ENCODE results near the gene PFKFB2. TPM values are rescaled to one million over a fixed set of nuclear protein-coding genes. Genes with fewer than 3 reads are reported as not detected.

Gene PFKFB2
- total and polyA plus RNA-seq, 2 donors (not counting 3 experiments of a cell fraction or from before 2014, with no cell fraction given): 0.70 to 2.0 TPM

GRCh38 chr1:207021876-207022596, 31.0 kb upstream of the PFKFB2 start:
- no peak overlapping the region for H3K9ac ChIP-seq (replicated peaks; ENCODE audit: extremely low read depth, insufficient read depth, low read length)
- FAIRE-seq (no peak), DNase-seq (ENCODE audit: low read depth, low spot score) (no peak)
- no peak overlapping the region for H3K27ac ChIP-seq (ENCODE audit: insufficient read depth, low read depth, low read length)
- H3K9me3 ChIP-seq (replicated peaks; ENCODE audit: control insufficient read depth, insufficient read depth, low read length): no peaks in the 10 kb centered on the region
- no peaks in the 10 kb centered on the region for H3K36me3 ChIP-seq (ENCODE audit: control insufficient read depth in 2 of 2, extremely low read depth in 1 of 2, insufficient read depth in 2 of 2, low read length in 2 of 2)
- H4K20me1 ChIP-seq (replicated peaks; ENCODE audit: control insufficient read depth, extremely low read depth, insufficient read depth, low read length): no peaks in the 10 kb centered on the region
- no peaks in the 10 kb centered on the region for H3K79me2 ChIP-seq (ENCODE audit: control insufficient read depth, insufficient read depth, low read length)
- dilution Hi-C loops (cut with MboI; ENCODE audit: extremely low pct_ligation_motif_present, low sequenced_read_pairs) (no loop called here), intact Hi-C loops (cut with micrococcal nuclease) (no loop called here)
- ChIA-PET POLR2A (no interaction called here), CTCF (interaction anchor here (0.7 to 2.2 kb wide), 3 partner anchors 17 to 478 kb away, joined by 3 to 7 read pairs (median 4); no protein-coding TSS in a partner anchor)
- H3K27me3 ChIP-seq (ENCODE audit: control insufficient read depth in 2 of 2, insufficient read depth in 2 of 2, low read length in 2 of 2): peaks cover 0 to 5% of the 10 kb centered on the region in 2 experiments
- no peak overlapping the region for H2AFZ ChIP-seq (ENCODE audit: low read depth, low read length)
- H3K4me2 ChIP-seq (ENCODE audit: insufficient read depth, low read length): no peak overlapping the region
- H3K4me3 ChIP-seq (replicated peaks in 1 of 3; ENCODE audit: insufficient read depth in 1 of 3, low read depth in 1 of 3, low read length in 3 of 3): no peak overlapping the region
- H3K4me1 ChIP-seq (ENCODE audit: control insufficient read depth, extremely low read depth, insufficient read depth, low read length): no peaks in the 10 kb centered on the region
- H3K9me1 ChIP-seq (replicated peaks; ENCODE audit: control insufficient read depth, extremely low read depth, insufficient read depth, low read length): no peaks in the 10 kb centered on the region
- BruUV-seq (replicated peaks): no TSS peak
- TF ChIP-seq EZH2 (IDR thresholded peaks at IDR 0.05; ENCODE audit: borderline replicate concordance, low read depth, low read length, severe bottlenecking) (no peak), MYC (IDR thresholded peaks at IDR 0.05; ENCODE audit: low read depth, low read length) (no peak), POLR2A (IDR thresholded peaks at IDR 0.05; ENCODE audit: low read depth, low read length) (no peak), JUN (IDR thresholded peaks at IDR 0.05; ENCODE audit: borderline replicate concordance, insufficient read depth, insufficient read length, low read depth) (no peak), MAX (IDR thresholded peaks at IDR 0.05; ENCODE audit: insufficient read depth, insufficient read length) (no peak), GATA2 (IDR thresholded peaks at IDR 0.05; ENCODE audit: insufficient read depth, insufficient read length, low read depth, low read length) (no peak), FOS (IDR thresholded peaks at IDR 0.05; ENCODE audit: borderline replicate concordance, insufficient read depth, low read length) (no peak), POLR2AphosphoS5 (IDR thresholded peaks at IDR 0.05; ENCODE audit: insufficient read depth, low read depth, low read length) (no peak)
- TF ChIP-seq, protein P1, sequence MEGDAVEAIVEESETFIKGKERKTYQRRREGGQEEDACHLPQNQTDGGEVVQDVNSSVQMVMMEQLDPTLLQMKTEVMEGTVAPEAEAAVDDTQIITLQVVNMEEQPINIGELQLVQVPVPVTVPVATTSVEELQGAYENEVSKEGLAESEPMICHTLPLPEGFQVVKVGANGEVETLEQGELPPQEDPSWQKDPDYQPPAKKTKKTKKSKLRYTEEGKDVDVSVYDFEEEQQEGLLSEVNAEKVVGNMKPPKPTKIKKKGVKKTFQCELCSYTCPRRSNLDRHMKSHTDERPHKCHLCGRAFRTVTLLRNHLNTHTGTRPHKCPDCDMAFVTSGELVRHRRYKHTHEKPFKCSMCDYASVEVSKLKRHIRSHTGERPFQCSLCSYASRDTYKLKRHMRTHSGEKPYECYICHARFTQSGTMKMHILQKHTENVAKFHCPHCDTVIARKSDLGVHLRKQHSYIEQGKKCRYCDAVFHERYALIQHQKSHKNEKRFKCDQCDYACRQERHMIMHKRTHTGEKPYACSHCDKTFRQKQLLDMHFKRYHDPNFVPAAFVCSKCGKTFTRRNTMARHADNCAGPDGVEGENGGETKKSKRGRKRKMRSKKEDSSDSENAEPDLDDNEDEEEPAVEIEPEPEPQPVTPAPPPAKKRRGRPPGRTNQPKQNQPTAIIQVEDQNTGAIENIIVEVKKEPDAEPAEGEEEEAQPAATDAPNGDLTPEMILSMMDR (IDR thresholded peaks at IDR 0.05; ENCODE audit: extremely low read depth in 1 of 2, insufficient read depth in 1 of 2, low read depth in 1 of 2, low read length in 2 of 2): no peak
